DMS79 (cell line): ENCODE measurements around the gene ANKRD34C.
"Not testable (repeated sequence)": the region's sequence is repeated elsewhere in the genome, so short reads cannot be mapped to it uniquely, and the experiment has no call there.

Experiments used
- DNase-seq: peaks from one replicate; lab custom pipeline; 2025; lab: John Stamatoyannopoulos, UW

Gene ANKRD34C

GRCh38 chr15:79310985-79311900 lies 28.7 kb downstream of the ANKRD34C start, which contains the start of gene TMED3:
TSS of gene TMED3 (plus strand) at chr15:79311112. CDS start at chr15:79311250, 138 bp downstream.
- peak; percentile 34 for DNase-seq

GRCh38 chr15:79311901-79312553 lies 29.5 kb downstream of the ANKRD34C start:
- no peak for DNase-seq

- DNase-seq = no peak
These were observed 31.7 kb downstream of the ANKRD34C start for GRCh38 chr15:79314186-79314585.

- peak; percentile 62 for DNase-seq
These were observed 32.3 kb downstream of the ANKRD34C start for GRCh38 chr15:79314811-79315210.

GRCh38 chr15:79315623-79316328 lies 33.3 kb downstream of the ANKRD34C start:
- peak; percentile 79 for DNase-seq

- peak; percentile 7 for DNase-seq
These were observed 34.3 kb downstream of the ANKRD34C start for GRCh38 chr15:79316864-79317263.

GRCh38 chr15:79319973-79320372 lies 37.5 kb downstream of the ANKRD34C start:
- not testable (repeated sequence) for DNase-seq

GRCh38 chr15:79321876-79322275 lies 39.4 kb downstream of the ANKRD34C start:
- DNase-seq = no peak

GRCh38 chr15:79322306-79322705 lies 39.8 kb downstream of the ANKRD34C start:
- DNase-seq = no peak

GRCh38 chr15:79322945-79323344 lies 40.4 kb downstream of the ANKRD34C start:
- no peak for DNase-seq

GRCh38 chr15:79329171-79329611 lies 46.7 kb downstream of the ANKRD34C start:
- DNase-seq = no peak
